Fibroblast of mammary gland (primary cell): Measurements from ENCODE around the gene SUSD4.
A peak's percentile ranks its signal among the peaks of the same experiment; 100 is the strongest.

Experiments used
- DNase-seq: peaks from one replicate; pipeline ENCODE4 v3.0.0-alpha.2; 2010; ENCODE audit warnings: low read depth
- H3K4me3 ChIP-seq: 2 replicates; pipeline ENCODE4 v1.5.1; 2011; ENCODE audit warnings: low read depth, mild to moderate bottlenecking, low read length, moderate library complexity; ENCODE audit not compliant: control insufficient read depth
- TF ChIP-seq, protein P1 (sequence below): conservative IDR thresholded peaks from 2 replicates; pipeline ENCODE4 v1.5.1; 2011; ENCODE audit warnings: low read depth, low read length, inconsistent platforms; ENCODE audit not compliant: control insufficient read depth, insufficient read depth

Gene SUSD4

DNA sequence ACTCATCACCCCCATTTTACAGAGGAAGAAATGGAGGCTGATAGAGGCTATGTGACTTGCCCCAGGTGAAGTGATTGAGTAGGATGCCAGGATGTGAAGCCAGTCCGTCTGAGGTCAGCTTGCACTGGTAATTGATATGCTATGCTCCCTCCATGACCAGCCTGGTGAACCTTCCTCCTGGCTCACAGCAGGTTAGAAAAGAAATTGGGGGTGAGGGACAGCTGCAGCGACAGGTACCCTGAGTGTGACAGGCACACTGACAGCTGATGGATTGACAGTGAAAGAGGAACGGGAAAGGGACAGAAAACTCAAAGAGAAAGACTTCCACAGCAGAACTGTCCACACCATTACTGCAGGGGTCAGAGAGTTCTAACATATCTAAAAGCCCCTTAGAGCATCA lies 102.1 kb downstream of the SUSD4 start:
- TF ChIP-seq, protein P1, sequence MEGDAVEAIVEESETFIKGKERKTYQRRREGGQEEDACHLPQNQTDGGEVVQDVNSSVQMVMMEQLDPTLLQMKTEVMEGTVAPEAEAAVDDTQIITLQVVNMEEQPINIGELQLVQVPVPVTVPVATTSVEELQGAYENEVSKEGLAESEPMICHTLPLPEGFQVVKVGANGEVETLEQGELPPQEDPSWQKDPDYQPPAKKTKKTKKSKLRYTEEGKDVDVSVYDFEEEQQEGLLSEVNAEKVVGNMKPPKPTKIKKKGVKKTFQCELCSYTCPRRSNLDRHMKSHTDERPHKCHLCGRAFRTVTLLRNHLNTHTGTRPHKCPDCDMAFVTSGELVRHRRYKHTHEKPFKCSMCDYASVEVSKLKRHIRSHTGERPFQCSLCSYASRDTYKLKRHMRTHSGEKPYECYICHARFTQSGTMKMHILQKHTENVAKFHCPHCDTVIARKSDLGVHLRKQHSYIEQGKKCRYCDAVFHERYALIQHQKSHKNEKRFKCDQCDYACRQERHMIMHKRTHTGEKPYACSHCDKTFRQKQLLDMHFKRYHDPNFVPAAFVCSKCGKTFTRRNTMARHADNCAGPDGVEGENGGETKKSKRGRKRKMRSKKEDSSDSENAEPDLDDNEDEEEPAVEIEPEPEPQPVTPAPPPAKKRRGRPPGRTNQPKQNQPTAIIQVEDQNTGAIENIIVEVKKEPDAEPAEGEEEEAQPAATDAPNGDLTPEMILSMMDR: no peak
- no peak for DNase-seq
- H3K4me3 ChIP-seq: no peak overlapping the region

DNA sequence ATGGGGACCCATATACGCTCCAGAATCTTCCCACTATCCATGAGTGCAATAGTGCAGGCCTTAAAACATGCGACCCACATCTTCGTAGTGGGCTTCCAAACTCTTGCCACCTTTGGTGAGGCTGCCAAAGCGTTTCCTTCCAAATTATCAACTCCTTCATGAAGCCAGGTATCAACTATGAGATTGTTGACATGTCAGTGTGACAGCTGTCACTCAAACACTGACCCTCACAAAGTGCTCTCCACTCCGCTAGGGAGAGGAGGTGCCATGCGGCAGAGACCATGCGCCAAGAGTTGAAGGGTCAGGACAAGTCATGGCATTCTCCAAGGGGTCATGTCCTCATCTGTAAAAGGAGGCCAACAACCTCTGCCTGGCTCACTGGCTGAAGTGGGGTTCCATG lies 103.3 kb downstream of the SUSD4 start:
- TF ChIP-seq, protein P1: no peak
- H3K4me3 ChIP-seq: no peak overlapping the region
- DNase-seq: no peak

DNA sequence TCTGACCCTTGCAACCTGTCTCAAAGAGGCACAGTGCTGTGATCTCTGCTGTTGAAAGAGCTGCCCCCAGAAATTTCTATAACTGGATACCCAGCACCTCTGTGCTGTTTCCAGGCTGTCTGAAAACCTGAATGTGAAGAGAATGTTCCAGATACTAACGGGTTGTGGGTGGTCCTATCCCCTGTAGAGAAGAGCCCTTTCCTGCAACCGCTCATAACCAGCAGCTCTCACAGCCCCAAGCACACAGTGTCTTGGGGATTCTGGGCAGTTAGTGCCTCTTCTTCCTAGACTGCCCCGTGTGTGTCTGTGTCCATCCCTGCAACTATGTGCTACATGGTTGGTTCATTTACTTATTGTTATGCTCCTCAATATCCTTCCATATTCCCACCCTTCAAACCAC lies 104.5 kb downstream of the SUSD4 start:
- DNase-seq: no peak
- TF ChIP-seq, protein P1: no peak
- no peak overlapping the region for H3K4me3 ChIP-seq

DNA sequence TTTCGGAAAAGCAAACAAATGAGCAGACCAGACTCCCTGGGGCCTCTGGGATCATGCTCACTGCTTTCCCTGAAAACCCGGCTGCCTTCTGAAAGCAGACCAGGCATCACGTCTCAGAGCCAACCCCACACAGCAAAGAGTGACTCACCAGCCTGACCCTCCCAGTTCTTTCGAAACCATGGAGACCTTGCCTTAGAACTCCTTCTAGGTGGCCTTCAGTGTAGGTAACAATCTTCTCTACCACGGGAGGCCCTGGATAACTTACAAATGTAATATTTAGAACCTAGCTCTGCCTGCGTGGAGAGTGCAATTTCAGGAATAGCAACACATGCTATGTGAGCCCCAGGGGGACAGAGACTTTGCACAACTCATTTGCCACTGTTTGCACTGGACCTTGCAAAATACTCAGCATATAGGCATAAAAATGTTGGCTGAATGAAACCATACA lies 105.2 kb downstream of the SUSD4 start:
- no peak overlapping the region for H3K4me3 ChIP-seq
- TF ChIP-seq, protein P1: no peak
- DNase-seq: peak; percentile 60

DNA sequence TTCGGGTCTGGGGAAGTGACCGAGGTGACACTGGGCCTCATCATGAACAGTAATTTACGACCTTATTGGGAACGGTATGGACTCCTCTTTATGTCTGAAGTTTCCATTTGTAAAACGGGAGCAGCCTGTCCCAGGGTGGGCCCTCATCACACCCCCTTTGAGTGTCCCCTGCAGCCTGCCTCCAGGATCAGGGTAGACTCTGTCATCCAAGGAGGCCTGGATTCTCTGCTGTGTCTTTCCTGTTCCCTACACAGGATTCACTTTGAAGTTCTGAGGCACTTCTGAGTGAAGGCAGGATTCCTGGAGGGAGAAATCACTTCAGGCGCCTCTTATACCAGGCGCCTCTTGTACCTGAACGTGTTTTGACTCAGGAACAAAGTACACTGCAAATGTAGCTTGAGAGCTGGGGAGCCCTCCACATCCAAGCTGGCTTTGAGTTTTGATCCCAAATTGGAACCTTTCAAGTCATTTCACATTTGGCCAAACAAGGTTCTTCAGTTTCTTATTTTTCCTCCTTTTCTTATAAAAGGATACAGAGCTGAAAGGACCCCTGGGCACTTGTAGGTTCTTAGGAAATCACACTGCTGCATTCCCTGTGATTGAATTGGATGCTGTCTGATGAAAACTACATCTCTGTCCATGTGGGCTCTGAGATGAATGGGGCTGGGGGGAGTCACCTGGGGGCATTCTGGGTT lies 106.0 kb downstream of the SUSD4 start:
- no peak overlapping the region for H3K4me3 ChIP-seq
- no peak for DNase-seq
- TF ChIP-seq, protein P1: no peak

DNA sequence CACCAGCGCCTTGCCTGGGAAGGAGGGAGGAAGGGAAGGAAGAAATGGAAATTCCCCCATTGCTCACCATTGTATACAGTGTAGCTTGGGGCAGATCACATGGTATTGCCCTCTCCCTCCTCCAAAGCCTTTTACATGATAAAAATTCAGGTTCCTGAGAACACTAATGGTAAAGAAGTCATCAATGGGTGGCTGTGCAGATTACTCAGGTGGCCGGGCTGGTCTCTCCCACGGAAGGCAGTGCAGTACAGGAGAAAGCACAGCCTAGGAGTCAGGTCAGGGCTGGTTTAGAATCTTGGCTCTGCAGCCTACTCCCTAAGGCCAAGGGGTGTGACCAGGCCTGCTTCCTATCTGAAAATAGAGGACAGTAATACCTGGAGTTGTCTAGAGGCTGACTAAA lies 107.9 kb downstream of the SUSD4 start:
- TF ChIP-seq, protein P1: no peak
- DNase-seq: no peak
- no peak overlapping the region for H3K4me3 ChIP-seq
